GM12801 (cell line): ENCODE data around the gene IGFL2.

Experiments
- TF ChIP-seq, protein P1 (sequence below): IDR thresholded peaks from one replicate; pipeline ENCODE4 v1.5.1; 2011; ENCODE audit warnings: control low read depth; ENCODE audit not compliant: insufficient read length; ENCODE audit errors: extremely low read depth

The IGFL2 gene

DNA sequence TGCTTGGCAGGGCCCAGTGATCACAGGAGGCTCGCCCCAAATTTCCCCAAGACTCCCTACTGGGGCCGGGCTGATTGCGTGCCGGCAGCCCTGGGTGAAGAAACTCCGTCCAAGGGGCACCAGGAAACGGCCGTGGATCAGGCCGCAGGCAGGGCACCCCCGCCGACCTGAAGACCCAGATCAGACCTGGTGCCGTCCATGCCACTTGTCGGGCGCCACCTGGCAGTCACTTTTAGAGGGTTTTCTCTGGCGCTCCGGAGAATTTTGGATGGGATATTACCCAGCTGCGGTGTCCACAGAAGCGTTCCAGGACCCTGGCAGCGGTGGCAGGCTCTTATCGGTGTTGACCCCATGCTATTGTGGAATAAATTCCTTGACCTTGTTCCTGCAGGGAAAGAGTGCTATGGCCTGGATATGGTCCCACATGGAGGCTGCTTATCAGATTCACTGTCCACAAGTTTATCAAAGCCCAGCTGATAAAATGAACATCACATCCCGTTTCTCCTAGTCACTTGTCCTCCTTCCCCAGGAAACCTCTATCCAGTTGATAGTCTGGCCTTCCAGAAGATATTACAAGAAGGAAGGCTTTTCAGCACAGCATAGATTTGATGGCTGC lies 38.2 kb downstream of the IGFL2 start:
- TF ChIP-seq, protein P1, sequence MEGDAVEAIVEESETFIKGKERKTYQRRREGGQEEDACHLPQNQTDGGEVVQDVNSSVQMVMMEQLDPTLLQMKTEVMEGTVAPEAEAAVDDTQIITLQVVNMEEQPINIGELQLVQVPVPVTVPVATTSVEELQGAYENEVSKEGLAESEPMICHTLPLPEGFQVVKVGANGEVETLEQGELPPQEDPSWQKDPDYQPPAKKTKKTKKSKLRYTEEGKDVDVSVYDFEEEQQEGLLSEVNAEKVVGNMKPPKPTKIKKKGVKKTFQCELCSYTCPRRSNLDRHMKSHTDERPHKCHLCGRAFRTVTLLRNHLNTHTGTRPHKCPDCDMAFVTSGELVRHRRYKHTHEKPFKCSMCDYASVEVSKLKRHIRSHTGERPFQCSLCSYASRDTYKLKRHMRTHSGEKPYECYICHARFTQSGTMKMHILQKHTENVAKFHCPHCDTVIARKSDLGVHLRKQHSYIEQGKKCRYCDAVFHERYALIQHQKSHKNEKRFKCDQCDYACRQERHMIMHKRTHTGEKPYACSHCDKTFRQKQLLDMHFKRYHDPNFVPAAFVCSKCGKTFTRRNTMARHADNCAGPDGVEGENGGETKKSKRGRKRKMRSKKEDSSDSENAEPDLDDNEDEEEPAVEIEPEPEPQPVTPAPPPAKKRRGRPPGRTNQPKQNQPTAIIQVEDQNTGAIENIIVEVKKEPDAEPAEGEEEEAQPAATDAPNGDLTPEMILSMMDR, result no peak

DNA sequence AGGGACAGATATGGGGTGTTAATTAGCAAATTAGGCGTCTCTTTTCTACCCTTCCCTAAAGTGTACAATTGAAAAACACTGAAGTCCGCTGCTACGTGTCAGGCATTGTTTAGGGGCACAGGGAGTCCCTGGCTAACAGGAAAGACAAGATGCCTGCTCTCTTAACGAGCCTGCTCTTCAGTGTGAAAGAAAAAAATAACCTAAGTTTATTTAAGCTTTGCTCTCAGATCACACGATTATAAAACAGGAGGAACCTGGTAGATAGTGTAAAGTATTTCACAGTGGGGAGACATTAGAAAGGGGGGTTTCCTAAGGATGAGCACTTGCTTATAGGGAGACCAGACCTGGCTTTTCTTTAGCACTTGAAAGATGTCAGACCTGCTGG lies 38.7 kb downstream of the IGFL2 start:
- TF ChIP-seq, protein P1, result no peak

DNA sequence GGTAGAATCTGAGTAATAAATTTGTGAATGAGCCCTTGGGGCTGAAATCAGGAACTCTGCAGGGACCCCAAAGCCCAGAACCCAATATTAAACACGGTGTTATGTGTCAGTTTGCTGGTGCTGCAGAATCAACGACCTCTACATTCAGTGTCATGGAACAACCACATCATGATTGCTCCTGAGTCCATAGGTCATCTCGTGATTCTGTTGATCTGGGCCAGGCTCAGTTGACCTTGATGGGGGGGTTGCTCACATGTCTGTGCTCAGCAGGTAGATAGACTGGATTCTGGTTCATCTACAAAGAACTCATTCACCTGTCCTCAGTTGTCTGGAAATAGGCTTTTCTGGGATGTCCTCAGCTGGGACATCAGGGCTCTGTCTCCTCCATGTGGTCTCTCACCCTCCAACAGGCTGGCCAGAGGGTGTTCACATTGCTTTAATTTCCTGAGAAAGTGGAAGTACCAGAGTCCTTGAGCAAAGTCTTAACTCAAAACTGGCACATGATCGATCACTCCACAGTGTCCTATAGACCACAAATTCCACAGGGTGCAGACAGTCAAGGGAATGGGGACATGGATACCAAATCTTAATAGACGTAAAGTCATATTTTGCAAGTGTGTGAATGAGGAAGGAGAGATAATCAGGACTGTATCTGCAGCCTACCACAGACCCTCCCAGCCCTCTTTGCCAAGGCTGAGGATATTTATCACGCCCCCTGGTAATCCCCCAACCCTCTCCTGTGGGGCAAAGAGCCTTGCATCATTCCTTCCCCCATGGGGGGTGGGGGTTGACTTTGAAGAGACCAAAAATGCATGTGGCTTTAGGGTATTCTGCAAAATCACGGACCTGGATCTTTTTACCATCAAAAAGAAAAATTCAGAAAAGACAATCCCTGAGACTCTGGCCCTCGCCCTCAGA lies 42.2 kb downstream of the IGFL2 start:
- TF ChIP-seq, protein P1, result no peak

DNA sequence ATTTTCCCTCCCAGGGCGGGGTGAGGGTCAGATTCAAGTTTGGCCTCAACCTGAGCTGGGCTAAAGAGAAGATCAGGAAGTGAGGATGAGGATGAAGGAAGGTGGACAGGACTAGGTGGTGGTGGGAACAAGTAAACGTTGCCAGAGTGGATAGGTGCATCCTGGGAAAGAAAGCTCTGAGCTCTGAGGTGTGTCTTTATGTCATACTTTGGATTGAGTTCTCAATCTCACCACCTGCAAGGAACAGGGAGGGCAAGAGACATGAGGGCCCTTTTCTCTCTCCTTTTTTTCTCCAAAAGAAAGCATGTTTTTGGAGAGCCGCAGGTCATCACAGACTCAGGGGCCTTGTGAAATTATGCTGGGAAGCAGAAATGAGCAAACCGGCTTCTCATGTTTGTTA lies 43.3 kb downstream of the IGFL2 start:
- TF ChIP-seq, protein P1, result no peak

DNA sequence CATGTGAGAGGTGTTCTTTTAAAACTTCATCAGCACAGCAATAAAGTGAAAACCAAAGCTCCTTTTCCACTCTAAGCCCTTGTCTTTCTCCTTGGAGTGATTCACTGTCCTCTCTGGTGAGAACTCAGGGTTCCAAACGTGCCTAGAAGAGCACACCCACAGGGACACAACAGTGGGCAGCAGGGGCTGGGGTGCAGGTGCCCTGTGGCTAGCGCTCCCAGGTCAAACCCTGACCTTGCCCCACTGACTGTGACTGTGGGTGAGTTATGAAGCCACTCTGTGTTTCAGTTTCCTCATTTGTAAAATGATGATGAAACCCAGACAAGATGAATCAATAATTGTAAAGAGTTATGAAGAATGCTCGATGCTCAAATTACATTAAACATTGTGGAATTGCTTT lies 43.9 kb downstream of the IGFL2 start:
- TF ChIP-seq, protein P1, result no peak

DNA sequence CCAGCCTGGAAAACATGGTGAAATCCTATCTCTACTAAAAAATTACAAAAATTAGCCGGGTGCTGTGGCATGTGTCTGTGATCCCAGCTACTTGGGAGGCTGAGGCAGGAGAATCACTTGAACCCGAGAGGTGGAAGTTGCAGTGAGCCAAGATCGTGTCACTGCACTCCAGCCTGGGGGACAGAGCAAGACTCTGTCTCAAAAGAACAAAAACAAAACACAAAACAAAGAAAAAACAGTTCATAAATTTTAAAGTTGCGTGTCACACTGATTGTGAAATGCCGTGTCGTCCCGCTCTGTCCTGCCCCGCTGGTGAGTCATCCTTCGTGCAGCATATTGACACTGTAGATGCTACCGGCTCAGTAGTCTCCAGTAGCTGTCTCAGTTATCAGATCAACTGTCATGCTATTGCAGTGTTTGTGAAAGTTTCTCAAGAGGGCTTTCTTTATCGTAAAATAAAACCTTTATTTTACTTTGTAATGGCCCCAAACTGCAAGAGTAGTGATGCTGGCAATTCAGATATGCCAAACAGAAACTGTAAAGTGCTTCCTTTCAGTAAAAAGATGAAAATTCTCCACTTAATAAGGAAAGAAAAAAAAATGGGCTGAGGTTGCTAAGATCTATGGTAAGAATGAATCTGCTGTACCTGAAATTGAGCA lies 45.1 kb downstream of the IGFL2 start:
- TF ChIP-seq, protein P1, result no peak

DNA sequence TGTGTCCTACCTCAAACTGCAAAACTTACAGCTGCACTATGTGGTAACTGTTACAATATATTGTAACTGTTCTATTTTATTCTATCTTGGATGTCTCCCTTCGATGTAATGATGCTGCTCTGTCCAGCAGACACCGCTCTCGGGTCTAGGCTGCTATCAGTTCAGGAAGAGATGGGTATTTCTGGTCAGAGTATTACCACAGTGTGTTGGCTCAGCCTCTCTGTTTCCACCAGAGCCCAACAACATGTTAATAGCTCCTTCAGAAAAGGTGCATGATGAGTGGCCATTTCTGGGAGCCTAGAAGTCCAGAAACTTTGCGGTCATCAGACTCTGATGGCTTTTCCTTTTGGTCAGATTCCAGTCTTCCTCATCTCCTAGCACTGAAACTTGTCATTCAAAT lies 45.6 kb downstream of the IGFL2 start:
- TF ChIP-seq, protein P1, result no peak
